GM19193 (cell line): ENCODE measurements around the gene CYP8B1.

ENCODE experiments used
- POLR2A ChIP-seq: IDR thresholded peaks from 4 replicates; pipeline ENCODE4 v1.6.1; 2011; ENCODE audit not compliant: insufficient read depth, insufficient read length; ENCODE audit errors: extremely low read depth

CYP8B1 gene

DNA sequence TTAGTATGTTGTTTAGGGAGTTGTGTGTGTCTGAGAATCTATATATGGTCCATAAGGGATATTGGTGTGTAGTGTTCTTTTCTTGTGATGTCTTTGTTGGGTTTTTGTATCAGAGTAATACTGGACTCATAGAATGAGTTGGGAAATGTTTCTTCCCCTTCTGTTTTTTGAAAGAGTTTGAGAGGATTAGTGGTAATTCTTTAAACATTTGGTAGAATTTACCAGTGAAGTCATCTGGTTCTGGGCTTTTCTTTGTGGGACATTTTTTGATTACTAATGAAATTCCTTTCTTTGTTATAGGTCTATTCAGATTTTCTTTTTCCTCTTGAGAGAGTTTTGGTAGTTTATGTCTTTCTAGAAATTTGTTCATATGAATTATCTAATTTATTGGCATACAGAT is 49.5 kb downstream of the CYP8B1 start:
- TF ChIP-seq POLR2A, result no peak

DNA sequence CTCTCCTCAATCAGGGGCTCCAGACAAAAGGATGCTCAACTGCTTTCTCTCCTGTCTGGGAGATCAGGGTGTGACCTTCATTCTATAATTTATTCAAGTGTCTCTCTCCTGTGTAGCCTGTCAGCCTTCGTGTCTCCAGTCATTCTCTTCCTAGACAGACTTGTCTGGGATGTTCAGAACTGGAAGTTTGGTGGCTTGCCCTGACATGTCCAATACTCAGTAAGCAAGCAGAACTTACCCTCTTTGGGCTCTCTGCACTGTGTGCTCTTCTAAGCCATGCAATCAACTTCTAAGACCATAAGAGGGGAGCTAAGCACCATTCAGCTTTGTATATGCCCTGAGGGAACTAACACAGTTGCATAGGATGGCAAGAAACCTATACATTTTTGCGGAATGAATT is 52.3 kb downstream of the CYP8B1 start:
- no peak for TF ChIP-seq POLR2A

DNA sequence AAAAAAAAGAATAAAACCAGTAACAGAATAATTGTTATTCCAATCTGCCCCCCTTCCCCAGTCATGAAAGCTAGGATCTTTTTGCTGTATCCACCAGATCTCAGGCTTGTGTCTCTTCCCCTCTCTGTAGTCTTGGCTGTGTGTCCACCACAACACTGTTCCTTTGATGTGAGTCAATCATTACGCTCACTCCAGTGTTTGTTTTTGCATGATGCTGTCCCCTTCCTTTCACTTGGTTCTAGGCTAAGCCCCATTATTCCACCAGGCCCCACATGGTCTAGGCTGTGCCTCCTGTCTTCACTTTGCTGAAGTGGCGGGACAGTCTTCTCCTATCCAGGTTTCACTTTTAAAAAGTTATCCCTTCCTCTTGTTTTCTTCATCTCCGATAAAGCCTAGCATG is 52.9 kb downstream of the CYP8B1 start:
- TF ChIP-seq POLR2A, result no peak
